ENCODE measurements around the gene ZNF587. TPM values are rescaled to one million over a fixed set of nuclear protein-coding genes. Genes with fewer than 3 reads are reported as not detected.

Gene ZNF587
- total and polyA plus RNA-seq, 2 of the 13 experiments (the other 11 are each of a cell fraction or from before 2014, with no cell fraction given): 8.7 to 17.5 TPM

DNA sequence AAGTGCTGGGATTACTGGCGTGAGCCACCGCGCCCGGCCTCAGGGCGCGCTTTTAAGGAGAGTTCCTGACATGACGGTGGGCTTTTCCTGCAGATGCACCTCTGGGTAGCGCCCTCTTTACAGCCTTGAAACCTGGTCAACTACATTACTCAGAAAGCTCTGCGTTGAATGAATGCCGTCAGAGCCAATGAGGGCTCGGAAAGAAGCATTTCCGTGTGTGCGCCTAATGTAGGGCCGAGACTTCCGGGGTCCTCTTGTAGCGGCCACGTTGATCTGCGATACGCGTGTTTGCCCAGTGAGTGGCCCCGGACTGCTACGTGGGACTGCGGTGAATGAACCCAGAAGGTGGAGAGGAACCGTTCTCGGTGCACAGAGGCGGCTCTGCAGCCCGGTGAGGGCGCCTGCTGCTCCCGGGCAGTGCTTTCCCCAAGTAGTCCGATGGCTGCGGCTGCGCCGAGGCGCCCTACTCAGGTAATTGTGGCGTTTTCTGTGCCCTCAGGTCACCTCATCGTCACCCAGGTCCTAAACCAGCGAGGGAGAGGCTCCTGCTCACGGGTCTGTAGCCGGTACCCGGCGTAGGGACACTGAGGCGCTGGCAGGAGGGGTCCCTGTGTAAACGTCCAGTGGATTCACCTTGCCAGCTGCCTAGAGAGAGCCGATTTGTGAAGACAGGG is 30.0 kb upstream of the ZNF587 start (continued):
- TF ChIP-seq ADNP (CRISPR knock-in tag; IDR thresholded peaks at IDR 0.05): peak; percentile 23; the same call in 1 of the 2 replicates
- peak; percentile 77 for TF ChIP-seq ZNF781 (CRISPR knock-in tag; IDR thresholded peaks at IDR 0.05; ENCODE audit: borderline replicate concordance, not compliant biosample characterization)
- no peak for TF ChIP-seq CCAR2 (optimal IDR thresholded peaks at IDR 0.05; ENCODE audit: low read depth, low read length)
- peak; percentile 50 for TF ChIP-seq FOSL2 (CRISPR knock-in tag; IDR thresholded peaks at IDR 0.05)
- TF ChIP-seq NR2F2 (IDR thresholded peaks at IDR 0.05; ENCODE audit: borderline replicate concordance, low read depth): no peak
- TF ChIP-seq YEATS2 (CRISPR knock-in tag; IDR thresholded peaks at IDR 0.05; ENCODE audit: borderline replicate concordance): peak; percentile 92; the same call in 1 of the 2 replicates
- TF ChIP-seq, protein P1, sequence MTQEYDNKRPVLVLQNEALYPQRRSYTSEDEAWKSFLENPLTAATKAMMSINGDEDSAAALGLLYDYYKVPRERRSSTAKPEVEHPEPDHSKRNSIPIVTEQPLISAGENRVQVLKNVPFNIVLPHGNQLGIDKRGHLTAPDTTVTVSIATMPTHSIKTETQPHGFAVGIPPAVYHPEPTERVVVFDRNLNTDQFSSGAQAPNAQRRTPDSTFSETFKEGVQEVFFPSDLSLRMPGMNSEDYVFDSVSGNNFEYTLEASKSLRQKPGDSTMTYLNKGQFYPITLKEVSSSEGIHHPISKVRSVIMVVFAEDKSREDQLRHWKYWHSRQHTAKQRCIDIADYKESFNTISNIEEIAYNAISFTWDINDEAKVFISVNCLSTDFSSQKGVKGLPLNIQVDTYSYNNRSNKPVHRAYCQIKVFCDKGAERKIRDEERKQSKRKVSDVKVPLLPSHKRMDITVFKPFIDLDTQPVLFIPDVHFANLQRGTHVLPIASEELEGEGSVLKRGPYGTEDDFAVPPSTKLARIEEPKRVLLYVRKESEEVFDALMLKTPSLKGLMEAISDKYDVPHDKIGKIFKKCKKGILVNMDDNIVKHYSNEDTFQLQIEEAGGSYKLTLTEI (CRISPR knock-in tag; conservative IDR thresholded peaks at IDR 0.05): no peak
- TF ChIP-seq ZNF343 (CRISPR knock-in tag; IDR thresholded peaks at IDR 0.05): no peak
- TF ChIP-seq, protein P2, sequence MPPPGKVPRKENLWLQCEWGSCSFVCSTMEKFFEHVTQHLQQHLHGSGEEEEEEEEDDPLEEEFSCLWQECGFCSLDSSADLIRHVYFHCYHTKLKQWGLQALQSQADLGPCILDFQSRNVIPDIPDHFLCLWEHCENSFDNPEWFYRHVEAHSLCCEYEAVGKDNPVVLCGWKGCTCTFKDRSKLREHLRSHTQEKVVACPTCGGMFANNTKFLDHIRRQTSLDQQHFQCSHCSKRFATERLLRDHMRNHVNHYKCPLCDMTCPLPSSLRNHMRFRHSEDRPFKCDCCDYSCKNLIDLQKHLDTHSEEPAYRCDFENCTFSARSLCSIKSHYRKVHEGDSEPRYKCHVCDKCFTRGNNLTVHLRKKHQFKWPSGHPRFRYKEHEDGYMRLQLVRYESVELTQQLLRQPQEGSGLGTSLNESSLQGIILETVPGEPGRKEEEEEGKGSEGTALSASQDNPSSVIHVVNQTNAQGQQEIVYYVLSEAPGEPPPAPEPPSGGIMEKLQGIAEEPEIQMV (CRISPR knock-in tag; IDR thresholded peaks at IDR 0.05; ENCODE audit: low read depth): no peak; the same call in 1 of the 2 replicates
- TF ChIP-seq, protein P3, sequence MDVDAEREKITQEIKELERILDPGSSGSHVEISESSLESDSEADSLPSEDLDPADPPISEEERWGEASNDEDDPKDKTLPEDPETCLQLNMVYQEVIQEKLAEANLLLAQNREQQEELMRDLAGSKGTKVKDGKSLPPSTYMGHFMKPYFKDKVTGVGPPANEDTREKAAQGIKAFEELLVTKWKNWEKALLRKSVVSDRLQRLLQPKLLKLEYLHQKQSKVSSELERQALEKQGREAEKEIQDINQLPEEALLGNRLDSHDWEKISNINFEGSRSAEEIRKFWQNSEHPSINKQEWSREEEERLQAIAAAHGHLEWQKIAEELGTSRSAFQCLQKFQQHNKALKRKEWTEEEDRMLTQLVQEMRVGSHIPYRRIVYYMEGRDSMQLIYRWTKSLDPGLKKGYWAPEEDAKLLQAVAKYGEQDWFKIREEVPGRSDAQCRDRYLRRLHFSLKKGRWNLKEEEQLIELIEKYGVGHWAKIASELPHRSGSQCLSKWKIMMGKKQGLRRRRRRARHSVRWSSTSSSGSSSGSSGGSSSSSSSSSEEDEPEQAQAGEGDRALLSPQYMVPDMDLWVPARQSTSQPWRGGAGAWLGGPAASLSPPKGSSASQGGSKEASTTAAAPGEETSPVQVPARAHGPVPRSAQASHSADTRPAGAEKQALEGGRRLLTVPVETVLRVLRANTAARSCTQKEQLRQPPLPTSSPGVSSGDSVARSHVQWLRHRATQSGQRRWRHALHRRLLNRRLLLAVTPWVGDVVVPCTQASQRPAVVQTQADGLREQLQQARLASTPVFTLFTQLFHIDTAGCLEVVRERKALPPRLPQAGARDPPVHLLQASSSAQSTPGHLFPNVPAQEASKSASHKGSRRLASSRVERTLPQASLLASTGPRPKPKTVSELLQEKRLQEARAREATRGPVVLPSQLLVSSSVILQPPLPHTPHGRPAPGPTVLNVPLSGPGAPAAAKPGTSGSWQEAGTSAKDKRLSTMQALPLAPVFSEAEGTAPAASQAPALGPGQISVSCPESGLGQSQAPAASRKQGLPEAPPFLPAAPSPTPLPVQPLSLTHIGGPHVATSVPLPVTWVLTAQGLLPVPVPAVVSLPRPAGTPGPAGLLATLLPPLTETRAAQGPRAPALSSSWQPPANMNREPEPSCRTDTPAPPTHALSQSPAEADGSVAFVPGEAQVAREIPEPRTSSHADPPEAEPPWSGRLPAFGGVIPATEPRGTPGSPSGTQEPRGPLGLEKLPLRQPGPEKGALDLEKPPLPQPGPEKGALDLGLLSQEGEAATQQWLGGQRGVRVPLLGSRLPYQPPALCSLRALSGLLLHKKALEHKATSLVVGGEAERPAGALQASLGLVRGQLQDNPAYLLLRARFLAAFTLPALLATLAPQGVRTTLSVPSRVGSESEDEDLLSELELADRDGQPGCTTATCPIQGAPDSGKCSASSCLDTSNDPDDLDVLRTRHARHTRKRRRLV (CRISPR knock-in tag; IDR thresholded peaks at IDR 0.05): 0 out of 2 replicates have a peak, but pooled peaks have one; percentile 40
- no peak for TF ChIP-seq ZZZ3 (CRISPR knock-in tag; IDR thresholded peaks at IDR 0.05; ENCODE audit: borderline replicate concordance)
- TF ChIP-seq ERF (CRISPR knock-in tag; IDR thresholded peaks at IDR 0.05): peak; percentile 91
- no peak for TF ChIP-seq PHF5A (CRISPR knock-in tag; IDR thresholded peaks at IDR 0.05; ENCODE audit: low read depth, unreplicated experiment)
- TF ChIP-seq ARNTL (CRISPR knock-in tag; IDR thresholded peaks at IDR 0.05): no peak
- TF ChIP-seq, protein P4, sequence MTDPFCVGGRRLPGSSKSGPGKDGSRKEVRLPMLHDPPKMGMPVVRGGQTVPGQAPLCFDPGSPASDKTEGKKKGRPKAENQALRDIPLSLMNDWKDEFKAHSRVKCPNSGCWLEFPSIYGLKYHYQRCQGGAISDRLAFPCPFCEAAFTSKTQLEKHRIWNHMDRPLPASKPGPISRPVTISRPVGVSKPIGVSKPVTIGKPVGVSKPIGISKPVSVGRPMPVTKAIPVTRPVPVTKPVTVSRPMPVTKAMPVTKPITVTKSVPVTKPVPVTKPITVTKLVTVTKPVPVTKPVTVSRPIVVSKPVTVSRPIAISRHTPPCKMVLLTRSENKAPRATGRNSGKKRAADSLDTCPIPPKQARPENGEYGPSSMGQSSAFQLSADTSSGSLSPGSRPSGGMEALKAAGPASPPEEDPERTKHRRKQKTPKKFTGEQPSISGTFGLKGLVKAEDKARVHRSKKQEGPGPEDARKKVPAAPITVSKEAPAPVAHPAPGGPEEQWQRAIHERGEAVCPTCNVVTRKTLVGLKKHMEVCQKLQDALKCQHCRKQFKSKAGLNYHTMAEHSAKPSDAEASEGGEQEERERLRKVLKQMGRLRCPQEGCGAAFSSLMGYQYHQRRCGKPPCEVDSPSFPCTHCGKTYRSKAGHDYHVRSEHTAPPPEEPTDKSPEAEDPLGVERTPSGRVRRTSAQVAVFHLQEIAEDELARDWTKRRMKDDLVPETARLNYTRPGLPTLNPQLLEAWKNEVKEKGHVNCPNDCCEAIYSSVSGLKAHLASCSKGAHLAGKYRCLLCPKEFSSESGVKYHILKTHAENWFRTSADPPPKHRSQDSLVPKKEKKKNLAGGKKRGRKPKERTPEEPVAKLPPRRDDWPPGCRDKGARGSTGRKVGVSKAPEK (CRISPR knock-in tag; IDR thresholded peaks at IDR 0.05; ENCODE audit: borderline replicate concordance): no peak
- TF ChIP-seq, protein P5, sequence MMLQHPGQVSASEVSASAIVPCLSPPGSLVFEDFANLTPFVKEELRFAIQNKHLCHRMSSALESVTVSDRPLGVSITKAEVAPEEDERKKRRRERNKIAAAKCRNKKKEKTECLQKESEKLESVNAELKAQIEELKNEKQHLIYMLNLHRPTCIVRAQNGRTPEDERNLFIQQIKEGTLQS (CRISPR knock-in tag; IDR thresholded peaks at IDR 0.05): peak; percentile 18; the same call in 1 of the 2 replicates
